ENCODE measurements around the gene MTUS2. TPM values are rescaled to one million over a fixed set of nuclear protein-coding genes. Genes with fewer than 3 reads are reported as not detected.

Gene MTUS2
- total RNA-seq, 1 donor from 2014 or later: 6.8 TPM

DNA sequence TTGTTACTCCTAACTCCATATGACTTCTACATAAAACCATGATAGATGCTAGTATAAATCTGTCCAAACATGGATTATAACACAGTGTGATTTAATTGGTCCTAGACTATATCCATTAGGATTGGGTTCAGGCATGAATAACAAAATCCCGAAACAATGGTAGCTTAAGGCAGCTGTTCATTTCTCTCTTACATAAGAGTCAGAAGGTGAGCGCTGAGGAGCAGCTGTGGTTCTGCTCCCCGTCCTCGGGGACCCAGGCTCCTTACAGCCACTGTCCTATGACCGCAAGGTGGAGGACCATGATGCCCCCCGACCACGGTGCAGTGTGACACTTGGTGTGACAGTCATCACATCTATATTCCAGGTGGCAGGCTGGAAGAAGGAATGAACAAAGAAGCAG, 629.6 kb downstream of the MTUS2 start:
- no peak overlapping the region for H3K4me3 Mint-ChIP-seq (ENCODE audit: unreplicated experiment)
- TF ChIP-seq, protein P1, sequence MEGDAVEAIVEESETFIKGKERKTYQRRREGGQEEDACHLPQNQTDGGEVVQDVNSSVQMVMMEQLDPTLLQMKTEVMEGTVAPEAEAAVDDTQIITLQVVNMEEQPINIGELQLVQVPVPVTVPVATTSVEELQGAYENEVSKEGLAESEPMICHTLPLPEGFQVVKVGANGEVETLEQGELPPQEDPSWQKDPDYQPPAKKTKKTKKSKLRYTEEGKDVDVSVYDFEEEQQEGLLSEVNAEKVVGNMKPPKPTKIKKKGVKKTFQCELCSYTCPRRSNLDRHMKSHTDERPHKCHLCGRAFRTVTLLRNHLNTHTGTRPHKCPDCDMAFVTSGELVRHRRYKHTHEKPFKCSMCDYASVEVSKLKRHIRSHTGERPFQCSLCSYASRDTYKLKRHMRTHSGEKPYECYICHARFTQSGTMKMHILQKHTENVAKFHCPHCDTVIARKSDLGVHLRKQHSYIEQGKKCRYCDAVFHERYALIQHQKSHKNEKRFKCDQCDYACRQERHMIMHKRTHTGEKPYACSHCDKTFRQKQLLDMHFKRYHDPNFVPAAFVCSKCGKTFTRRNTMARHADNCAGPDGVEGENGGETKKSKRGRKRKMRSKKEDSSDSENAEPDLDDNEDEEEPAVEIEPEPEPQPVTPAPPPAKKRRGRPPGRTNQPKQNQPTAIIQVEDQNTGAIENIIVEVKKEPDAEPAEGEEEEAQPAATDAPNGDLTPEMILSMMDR (IDR thresholded peaks at IDR 0.05; ENCODE audit: partially characterized antibody, unreplicated experiment): no peak
- DNase-seq: no peak
- H3K27ac Mint-ChIP-seq (ENCODE audit: unreplicated experiment): no peak overlapping the region
- no peaks in the 10 kb centered on the region for H3K27me3 Mint-ChIP-seq (ENCODE audit: unreplicated experiment)
- no peaks in the 10 kb centered on the region for H3K36me3 Mint-ChIP-seq (ENCODE audit: unreplicated experiment)
- no peaks in the 10 kb centered on the region for H3K9me3 Mint-ChIP-seq (ENCODE audit: unreplicated experiment)
- H3K4me1 Mint-ChIP-seq (ENCODE audit: low read depth, unreplicated experiment): no peaks in the 10 kb centered on the region

DNA sequence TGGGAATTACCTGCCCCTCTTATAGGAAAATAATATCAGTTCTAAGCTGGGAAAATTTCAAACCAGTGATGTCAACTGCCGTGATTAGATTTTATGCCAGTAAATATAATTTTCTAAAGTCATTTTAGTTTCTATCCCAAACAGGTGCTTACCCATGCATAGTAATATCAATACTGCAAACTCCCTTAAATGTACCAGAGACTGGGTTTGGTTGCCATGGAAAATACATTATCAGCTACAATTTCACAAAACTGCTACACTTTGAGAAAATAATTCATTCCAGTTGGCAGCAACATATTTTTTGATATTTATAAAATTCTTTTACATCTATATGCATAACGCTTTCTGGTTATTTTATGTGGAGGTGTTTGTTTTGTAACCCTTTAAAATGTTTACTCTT, 631.8 kb downstream of the MTUS2 start:
- no peaks in the 10 kb centered on the region for H3K27me3 Mint-ChIP-seq (ENCODE audit: unreplicated experiment)
- no peak for DNase-seq
- TF ChIP-seq, protein P1 (IDR thresholded peaks at IDR 0.05; ENCODE audit: partially characterized antibody, unreplicated experiment): no peak

DNA sequence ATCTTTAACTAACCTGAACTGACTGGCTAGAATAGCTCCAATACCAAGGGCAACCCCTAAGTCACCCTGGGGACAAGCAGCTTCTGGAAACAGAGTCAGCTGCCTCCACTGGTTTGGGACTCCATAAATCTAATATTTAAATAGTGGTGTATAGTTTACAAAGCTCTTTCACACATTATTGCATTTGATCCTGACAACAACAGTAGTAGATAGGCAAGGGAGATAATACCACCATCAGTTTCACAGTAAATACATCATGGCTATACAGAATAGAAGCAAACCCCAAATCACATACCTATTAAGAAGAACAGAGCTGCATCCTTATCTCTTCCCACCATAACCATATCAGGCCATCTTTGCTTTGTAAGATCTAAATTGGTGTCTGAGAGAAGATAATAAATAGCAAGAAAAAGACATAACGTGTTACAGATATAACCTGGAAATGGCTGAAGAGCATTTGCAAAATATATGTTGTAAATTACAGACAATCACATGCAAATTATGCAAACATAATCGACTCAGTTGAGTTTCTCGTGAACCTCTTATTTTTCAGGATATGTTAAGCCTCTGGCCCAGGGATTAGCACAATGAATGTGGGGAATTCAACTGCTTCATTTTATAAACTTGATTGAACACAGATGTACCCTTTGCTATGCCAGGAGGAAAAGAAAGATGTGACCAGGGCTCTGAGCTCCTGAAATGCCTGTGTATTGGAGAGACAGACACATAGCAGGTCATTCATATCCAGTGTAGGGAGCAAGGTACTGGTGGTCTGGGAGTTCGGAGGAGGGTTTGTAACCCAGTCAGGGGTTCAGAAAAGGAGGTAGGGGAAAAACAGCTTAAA, 632.9 kb downstream of the MTUS2 start:
- Mint-ChIP-seq H3K9me3 (ENCODE audit: unreplicated experiment) (no peaks in the 10 kb centered on the region), H3K4me3 (ENCODE audit: unreplicated experiment) (no peak overlapping the region), H3K27me3 (ENCODE audit: unreplicated experiment) (no peaks in the 10 kb centered on the region), H3K27ac (ENCODE audit: unreplicated experiment) (no peak overlapping the region), H3K4me1 (ENCODE audit: low read depth, unreplicated experiment) (no peaks in the 10 kb centered on the region), H3K36me3 (ENCODE audit: unreplicated experiment) (no peaks in the 10 kb centered on the region)
- no peak for DNase-seq
- TF ChIP-seq, protein P1 (IDR thresholded peaks at IDR 0.05; ENCODE audit: partially characterized antibody, unreplicated experiment): no peak

More for the DNA sequence above, 631.8 kb downstream of the MTUS2 start:
- Mint-ChIP-seq H3K36me3 (ENCODE audit: unreplicated experiment) (no peaks in the 10 kb centered on the region), H3K27ac (ENCODE audit: unreplicated experiment) (no peak overlapping the region), H3K4me3 (ENCODE audit: unreplicated experiment) (no peak overlapping the region), H3K9me3 (ENCODE audit: unreplicated experiment) (no peaks in the 10 kb centered on the region), H3K4me1 (ENCODE audit: low read depth, unreplicated experiment) (no peaks in the 10 kb centered on the region)

DNA sequence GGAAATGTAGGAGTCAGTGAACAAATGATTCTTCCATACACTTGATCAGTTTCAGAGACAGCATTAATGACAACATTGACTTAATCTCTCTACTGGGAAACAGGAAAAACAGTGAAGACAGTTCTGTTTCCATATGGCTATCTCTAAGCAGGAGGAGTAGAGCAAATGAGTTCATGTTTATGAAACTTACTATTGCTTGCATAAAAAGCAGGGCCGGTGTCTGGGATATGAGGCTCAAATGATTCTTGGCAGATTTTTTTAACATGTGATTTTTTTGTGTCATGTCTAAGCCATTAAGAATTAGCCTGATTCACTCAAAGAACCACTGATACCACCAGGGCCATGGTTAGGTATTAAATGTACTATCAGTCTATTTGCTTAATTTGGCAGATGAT, 633.5 kb downstream of the MTUS2 start:
- Mint-ChIP-seq H3K4me3 (ENCODE audit: unreplicated experiment) (no peak overlapping the region), H3K27ac (ENCODE audit: unreplicated experiment) (no peak overlapping the region), H3K27me3 (ENCODE audit: unreplicated experiment) (no peaks in the 10 kb centered on the region), H3K4me1 (ENCODE audit: low read depth, unreplicated experiment) (no peaks in the 10 kb centered on the region), H3K9me3 (ENCODE audit: unreplicated experiment) (no peaks in the 10 kb centered on the region), H3K36me3 (ENCODE audit: unreplicated experiment) (peaks cover 4% of the 10 kb centered on the region)
- no peak for DNase-seq
- TF ChIP-seq, protein P1 (IDR thresholded peaks at IDR 0.05; ENCODE audit: partially characterized antibody, unreplicated experiment): no peak

DNA sequence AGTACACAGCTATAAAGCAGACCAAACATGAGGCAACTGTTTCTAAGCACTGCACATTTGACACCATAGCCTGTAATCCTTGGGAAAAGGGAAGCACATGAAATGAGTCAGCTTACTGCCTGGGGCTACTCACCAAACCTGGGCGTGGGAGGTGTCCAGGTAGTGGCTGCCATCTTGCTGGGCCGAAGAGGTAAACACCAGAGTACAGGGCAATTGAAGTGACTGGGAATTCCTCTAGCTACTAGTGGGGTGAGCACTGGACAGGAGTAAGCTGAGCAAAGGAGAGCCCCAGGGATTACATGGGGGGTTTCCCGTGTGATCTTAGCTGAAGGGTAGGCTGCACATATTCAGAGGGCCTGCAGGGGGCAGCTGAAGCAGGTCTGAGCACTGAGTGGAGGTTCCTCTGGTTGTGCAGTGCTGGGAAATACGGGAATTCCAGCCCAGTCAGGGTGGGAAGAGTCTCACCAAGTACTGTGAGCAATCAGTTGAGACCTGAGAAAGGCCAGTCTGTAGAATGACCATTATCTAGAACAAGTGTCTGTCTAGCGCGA, 634.9 kb downstream of the MTUS2 start:
- Mint-ChIP-seq H3K4me3 (ENCODE audit: unreplicated experiment) (no peak overlapping the region), H3K36me3 (ENCODE audit: unreplicated experiment) (peaks cover 5% of the 10 kb centered on the region), H3K9me3 (ENCODE audit: unreplicated experiment) (no peaks in the 10 kb centered on the region), H3K27me3 (ENCODE audit: unreplicated experiment) (no peaks in the 10 kb centered on the region), H3K4me1 (ENCODE audit: low read depth, unreplicated experiment) (no peaks in the 10 kb centered on the region), H3K27ac (ENCODE audit: unreplicated experiment) (no peak overlapping the region)
- no peak for DNase-seq
- TF ChIP-seq, protein P1 (IDR thresholded peaks at IDR 0.05; ENCODE audit: partially characterized antibody, unreplicated experiment): peak; percentile 24

Data from glutamatergic neuron (in vitro differentiated cells).